Activated CD4-positive, alpha-beta T cell treated with anti-CD3 and anti-CD28 coated beads, Interleukin-2, amount 50 U/mL, for 16 hours (primary cell): ENCODE measurements around the gene RNF26.

ENCODE experiments used
- DNase-seq: peaks from one replicate; pipeline ENCODE4 v3.0.0-alpha.2; 2020

Gene RNF26

GRCh38 chr11:119316016-119316728, 18.2 kb upstream of the RNF26 start:
- no peak for DNase-seq

GRCh38 chr11:119316729-119317591, 17.4 kb upstream of the RNF26 start, which contains the start of gene MCAM:
Gene MCAM, minus strand, starts transcription at chr11:119317130. Its CDS starts 29 bp downstream, at chr11:119317101.
- no peak for DNase-seq

- DNase-seq: no peak
Measured at GRCh38 chr11:119317592-119318239, 16.6 kb upstream of the RNF26 start.

- DNase-seq: peak; percentile 63
Measured at GRCh38 chr11:119318240-119319135, 15.8 kb upstream of the RNF26 start.

GRCh38 chr11:119319136-119319699, 15.1 kb upstream of the RNF26 start:
- no peak for DNase-seq

- no peak for DNase-seq
Measured at GRCh38 chr11:119319700-119320239, 14.6 kb upstream of the RNF26 start.

- no peak for DNase-seq
Measured at GRCh38 chr11:119320240-119320775, 14.0 kb upstream of the RNF26 start.

- DNase-seq: peak; percentile 77
Measured at GRCh38 chr11:119320776-119321524, 13.4 kb upstream of the RNF26 start.

GRCh38 chr11:119322360-119322739, 12.0 kb upstream of the RNF26 start:
- no peak for DNase-seq

- no peak for DNase-seq
Measured at GRCh38 chr11:119322921-119323531, 11.3 kb upstream of the RNF26 start.

GRCh38 chr11:119323532-119324033, 10.7 kb upstream of the RNF26 start:
- DNase-seq: peak; percentile 79

- no peak for DNase-seq
Measured at GRCh38 chr11:119324189-119324588, 10.1 kb upstream of the RNF26 start.

GRCh38 chr11:119329320-119329719, 5.0 kb upstream of the RNF26 start:
- no peak for DNase-seq

GRCh38 chr11:119330237-119330636, 4.1 kb upstream of the RNF26 start:
- DNase-seq: no peak

GRCh38 chr11:119332111-119332765, 2.1 kb upstream of the RNF26 start:
- DNase-seq: no peak

GRCh38 chr11:119335091-119335654, 846 bp downstream of the RNF26 start:
- no peak for DNase-seq

- DNase-seq: no peak
Measured at GRCh38 chr11:119335655-119336543, 1.6 kb downstream of the RNF26 start.
